ENCODE results near the gene C1orf216.
"Not testable (repeated sequence)": the region's sequence is repeated elsewhere in the genome, so short reads cannot be mapped to it uniquely, and the experiment has no call there.

The C1orf216 gene

GRCh38 chr1:35718492-35719336 lies at the start of gene C1orf216:
C1orf216 (minus strand) TSS chr1:35718884; CDS start chr1:35716321, 2,563 bp downstream.
- peak; percentile 73 for DNase-seq (ENCODE audit: low read depth)

- DNase-seq (ENCODE audit: low read depth): no peak
Observed at GRCh38 chr1:35764283-35764682, 45.6 kb upstream of the C1orf216 start.

- DNase-seq (ENCODE audit: low read depth): no peak
Observed at GRCh38 chr1:35763201-35763600, 44.5 kb upstream of the C1orf216 start.

- no peak for DNase-seq (ENCODE audit: low read depth)
Observed at GRCh38 chr1:35762141-35762540, 43.5 kb upstream of the C1orf216 start.

- DNase-seq (ENCODE audit: low read depth): no peak
Observed at GRCh38 chr1:35756064-35756463, 37.4 kb upstream of the C1orf216 start.

- no peak for DNase-seq (ENCODE audit: low read depth)
Observed at GRCh38 chr1:35753626-35754260, 35.1 kb upstream of the C1orf216 start.

GRCh38 chr1:35748326-35748725 lies 29.6 kb upstream of the C1orf216 start:
- no peak for DNase-seq (ENCODE audit: low read depth)

GRCh38 chr1:35745124-35745730 lies 26.5 kb upstream of the C1orf216 start:
- no peak for DNase-seq (ENCODE audit: low read depth)

- no peak for DNase-seq (ENCODE audit: low read depth)
Observed at GRCh38 chr1:35737120-35737519, 18.4 kb upstream of the C1orf216 start.

- no peak for DNase-seq (ENCODE audit: low read depth)
Observed at GRCh38 chr1:35727434-35728040, 8.9 kb upstream of the C1orf216 start.

- DNase-seq (ENCODE audit: low read depth): no peak
Observed at GRCh38 chr1:35726450-35727433, 8.1 kb upstream of the C1orf216 start.

- no peak for DNase-seq (ENCODE audit: low read depth)
Observed at GRCh38 chr1:35725596-35725995, 6.9 kb upstream of the C1orf216 start.

- DNase-seq (ENCODE audit: low read depth): no peak
Observed at GRCh38 chr1:35717911-35718476, 690 bp downstream of the C1orf216 start.

- peak; percentile 72 for DNase-seq (ENCODE audit: low read depth)
Observed at GRCh38 chr1:35715568-35716002, 3.1 kb downstream of the C1orf216 start.

- no peak for DNase-seq (ENCODE audit: low read depth)
Observed at GRCh38 chr1:35714921-35715567, 3.6 kb downstream of the C1orf216 start.

- not testable (repeated sequence) for DNase-seq (ENCODE audit: low read depth)
Observed at GRCh38 chr1:35711098-35711497, 7.6 kb downstream of the C1orf216 start.

GRCh38 chr1:35708952-35709351 lies 9.7 kb downstream of the C1orf216 start:
- DNase-seq (ENCODE audit: low read depth): no peak

- DNase-seq (ENCODE audit: low read depth): no peak
Observed at GRCh38 chr1:35708441-35708921, 10.2 kb downstream of the C1orf216 start.

GRCh38 chr1:35707601-35708440 lies 10.9 kb downstream of the C1orf216 start:
- DNase-seq (ENCODE audit: low read depth): no peak

All from activated T-cell treated with anti-CD3 and anti-CD28 coated beads for 48 hours (primary cell).